Keratinocyte (primary cell): ENCODE data around the gene ASCC3. TPM values are rescaled to one million over a fixed set of nuclear protein-coding genes. Genes with fewer than 3 reads are reported as not detected.

Experiments
- DNase-seq: peaks from one replicate; pipeline ENCODE4 v3.0.0-alpha.2; 2011; ENCODE audit warnings: low read depth, missing footprints, low spot score
- FAIRE-seq: peaks from 2 replicates; lab custom pipeline; 2011; peaks lifted over from hg19 to GRCh38; lab: Jason Lieb, UNC
- H2AFZ ChIP-seq: 2 replicates; pipeline ENCODE4 v1.6.0; 2012; ENCODE audit warnings: low read length, control low read depth, inconsistent platforms; ENCODE audit not compliant: control insufficient read depth
- H3K27ac ChIP-seq: 2 replicates; pipeline ENCODE4 v1.5.1; 2011; ENCODE audit warnings: low read length; ENCODE audit not compliant: control insufficient read depth, insufficient read depth
- H3K27me3 ChIP-seq: 3 replicates; pipeline ENCODE4 v1.6.0; 2011; ENCODE audit warnings: low read length; ENCODE audit not compliant: control insufficient read depth, insufficient read depth; ENCODE audit errors: extremely low read depth
- H3K36me3 ChIP-seq, 2 experiments: 2 replicates in 1 of 2; 3 replicates in 1 of 2; pipeline ENCODE4 v1.5.1; 2011; ENCODE audit warnings: low read length in 2 of 2, mild to moderate bottlenecking in 1 of 2; ENCODE audit not compliant: control insufficient read depth in 2 of 2, insufficient read depth in 2 of 2; ENCODE audit errors: extremely low read depth in 1 of 2
- H3K4me1 ChIP-seq: 3 replicates; pipeline ENCODE4 v1.5.1; 2011; ENCODE audit warnings: low read length; ENCODE audit not compliant: control insufficient read depth, insufficient read depth; ENCODE audit errors: extremely low read depth
- H3K4me2 ChIP-seq: 3 replicates; pipeline ENCODE4 v1.6.0; 2011; ENCODE audit warnings: low read depth, low read length; ENCODE audit not compliant: control insufficient read depth, insufficient read depth; ENCODE audit errors: extremely low read depth
- H3K4me3 ChIP-seq, 3 experiments: fragments of 200-600 bp in 1 of 3; sonication (generic) in 1 of 3; 2 replicates in 2 of 3; 3 replicates in 1 of 3; pipeline ENCODE4 v1.5.1; 2011 to 2016; ENCODE audit warnings: low read length in 3 of 3, mild to moderate bottlenecking in 3 of 3, control low read depth in 2 of 3, inconsistent platforms in 1 of 3, low read depth in 1 of 3, mixed read lengths in 1 of 3, mixed run types in 1 of 3, moderate library complexity in 1 of 3; ENCODE audit not compliant: control insufficient read depth in 2 of 3, insufficient read depth in 2 of 3; ENCODE audit errors: extremely low read depth in 1 of 3
- H3K79me2 ChIP-seq: 2 replicates; pipeline ENCODE4 v1.6.0; 2012; ENCODE audit warnings: low read length; ENCODE audit not compliant: control insufficient read depth, insufficient read depth
- H3K9ac ChIP-seq: 3 replicates; pipeline ENCODE4 v1.6.0; 2011; ENCODE audit warnings: low read length; ENCODE audit not compliant: control insufficient read depth, insufficient read depth; ENCODE audit errors: extremely low read depth
- H3K9me1 ChIP-seq: 3 replicates; pipeline ENCODE4 v1.6.0; 2011; ENCODE audit warnings: low read length; ENCODE audit not compliant: control insufficient read depth, insufficient read depth; ENCODE audit errors: extremely low read depth
- H3K9me3 ChIP-seq: 2 replicates; pipeline ENCODE4 v1.5.1; 2012; ENCODE audit warnings: low read depth, low read length; ENCODE audit not compliant: control insufficient read depth
- H4K20me1 ChIP-seq: 3 replicates; pipeline ENCODE4 v1.6.0; 2011; ENCODE audit warnings: low read length; ENCODE audit not compliant: control insufficient read depth, insufficient read depth; ENCODE audit errors: extremely low read depth
- CTCF ChIP-seq, 3 experiments: IDR thresholded peaks in 1 of 3; conservative IDR thresholded peaks in 1 of 3; optimal IDR thresholded peaks in 1 of 3; 2 replicates in 2 of 3; 3 replicates in 1 of 3; pipeline versions ENCODE3 to v1.5.1; 2011; ENCODE audit warnings: low read length in 3 of 3, mild to moderate bottlenecking in 3 of 3, moderate library complexity in 2 of 3, control low read depth in 1 of 3, inconsistent platforms in 1 of 3; ENCODE audit not compliant: insufficient read depth in 2 of 3; ENCODE audit errors: extremely low read depth in 1 of 3
- EZH2 ChIP-seq: IDR thresholded peaks from one replicate; pipeline ENCODE4 v1.6.1; 2012; ENCODE audit warnings: inconsistent platforms, mild to moderate bottlenecking, low read length, moderate library complexity
- dilution Hi-C: fragments of 300-500 bp; cut with MboI; formaldehyde crosslinking; loops from one replicate; pipeline ENCODE4 v1.7.0; 2020; ENCODE audit warnings: low sequenced_read_pairs; ENCODE audit not compliant: extremely low pct_ligation_motif_present
- polyA plus RNA-seq, 5 experiments: library from polyadenylated mRNA; depleted of rRNA in 3 of 5; stranded (reverse) in 3 of 5; stranded (forward) in 1 of 5; unstranded in 1 of 5; fragments of >200 nt; gene quantifications; 1 replicate in 1 of 5; 2 replicates in 3 of 5; 3 replicates in 1 of 5; pipeline versions ENCODE4 v1.2.1 to v1.2.3, GENCODE V29; 2011 to 2012; ENCODE audit warnings: missing spikeins in 2 of 5, low read depth in 1 of 5, low replicate concordance in 1 of 5

Gene ASCC3
- polyA plus RNA-seq, 1 donor (not counting 4 experiments of a cell fraction or from before 2014, with no cell fraction given): 58.6 TPM

GRCh38 chr6:100472674-100473073 is 408.5 kb downstream of the ASCC3 start:
- Histone ChIP-seq H3K9ac (no peak overlapping the region), H3K4me3 (no peak overlapping the region), H2AFZ (no peak overlapping the region), H3K4me1 (no peaks in the 10 kb centered on the region), H3K4me2 (no peak overlapping the region), H3K36me3 (no peaks in the 10 kb centered on the region), H3K9me1 (no peaks in the 10 kb centered on the region), H3K79me2 (no peaks in the 10 kb centered on the region), H3K27me3 (peaks cover 49% of the 10 kb centered on the region), H4K20me1 (no peaks in the 10 kb centered on the region), H3K9me3 (no peaks in the 10 kb centered on the region), H3K27ac (no peak overlapping the region)
- no peak for DNase-seq
- TF ChIP-seq EZH2 (no peak), CTCF (optimal IDR thresholded peaks at IDR 0.05 in 1 of 3, IDR thresholded peaks at IDR 0.05 in 1 of 3, conservative IDR thresholded peaks at IDR 0.05 in 1 of 3; ENCODE audit: extremely low read depth in 1 of 3, insufficient read depth in 2 of 3, low read length in 3 of 3) (no peak)
- dilution Hi-C loops: loop anchor here (25.0 kb wide), 1 partner anchor 360 kb away; no protein-coding TSS in a partner anchor
- FAIRE-seq: peak; percentile 82

- Histone ChIP-seq H3K4me1 (no peaks in the 10 kb centered on the region), H2AFZ (no peak overlapping the region), H3K9ac (no peak overlapping the region), H3K4me3 (no peak overlapping the region), H3K27ac (no peak overlapping the region), H3K9me1 (no peaks in the 10 kb centered on the region), H3K36me3 (no peaks in the 10 kb centered on the region), H3K27me3 (peaks cover 70% of the 10 kb centered on the region), H3K79me2 (no peaks in the 10 kb centered on the region), H3K9me3 (no peaks in the 10 kb centered on the region), H3K4me2 (no peak overlapping the region), H4K20me1 (no peaks in the 10 kb centered on the region)
- dilution Hi-C loops: loop anchor here (25.0 kb wide), 1 partner anchor 358 kb away; no protein-coding TSS in a partner anchor
- TF ChIP-seq EZH2 (no peak), CTCF (optimal IDR thresholded peaks at IDR 0.05 in 1 of 3, IDR thresholded peaks at IDR 0.05 in 1 of 3, conservative IDR thresholded peaks at IDR 0.05 in 1 of 3; ENCODE audit: extremely low read depth in 1 of 3, insufficient read depth in 2 of 3, low read length in 3 of 3) (no peak)
- FAIRE-seq (no peak), DNase-seq (no peak)
Measured at GRCh38 chr6:100470422-100471120, 410.6 kb downstream of the ASCC3 start.
